ENCODE results near the gene STXBP4.

DNA sequence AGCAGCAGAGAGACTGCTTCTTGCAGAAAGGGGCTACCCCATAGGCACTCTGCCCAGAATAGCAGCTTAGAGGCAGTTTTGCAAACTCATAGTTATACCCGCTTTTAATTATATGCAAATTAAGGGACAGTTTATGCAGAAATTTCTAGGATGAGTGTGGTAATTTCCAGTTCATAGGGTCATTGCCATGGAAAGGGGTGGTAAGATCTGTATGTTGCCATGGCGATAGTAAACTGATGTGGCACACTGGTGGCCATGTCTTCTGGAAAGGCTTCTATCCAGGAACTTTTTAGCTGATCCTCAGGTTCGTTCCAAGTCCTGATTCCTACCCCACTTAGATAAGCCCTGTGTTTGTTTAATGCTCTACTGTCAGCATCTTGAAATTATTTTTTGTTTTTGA, 6.2 kb downstream of the STXBP4 start:
- TF ChIP-seq, protein P1, sequence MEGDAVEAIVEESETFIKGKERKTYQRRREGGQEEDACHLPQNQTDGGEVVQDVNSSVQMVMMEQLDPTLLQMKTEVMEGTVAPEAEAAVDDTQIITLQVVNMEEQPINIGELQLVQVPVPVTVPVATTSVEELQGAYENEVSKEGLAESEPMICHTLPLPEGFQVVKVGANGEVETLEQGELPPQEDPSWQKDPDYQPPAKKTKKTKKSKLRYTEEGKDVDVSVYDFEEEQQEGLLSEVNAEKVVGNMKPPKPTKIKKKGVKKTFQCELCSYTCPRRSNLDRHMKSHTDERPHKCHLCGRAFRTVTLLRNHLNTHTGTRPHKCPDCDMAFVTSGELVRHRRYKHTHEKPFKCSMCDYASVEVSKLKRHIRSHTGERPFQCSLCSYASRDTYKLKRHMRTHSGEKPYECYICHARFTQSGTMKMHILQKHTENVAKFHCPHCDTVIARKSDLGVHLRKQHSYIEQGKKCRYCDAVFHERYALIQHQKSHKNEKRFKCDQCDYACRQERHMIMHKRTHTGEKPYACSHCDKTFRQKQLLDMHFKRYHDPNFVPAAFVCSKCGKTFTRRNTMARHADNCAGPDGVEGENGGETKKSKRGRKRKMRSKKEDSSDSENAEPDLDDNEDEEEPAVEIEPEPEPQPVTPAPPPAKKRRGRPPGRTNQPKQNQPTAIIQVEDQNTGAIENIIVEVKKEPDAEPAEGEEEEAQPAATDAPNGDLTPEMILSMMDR (IDR thresholded peaks at IDR 0.05): no peak
- TF ChIP-seq POLR2A (IDR thresholded peaks at IDR 0.05): no peak
